HG02763 (cell line): ENCODE data around the gene GPATCH4.
"Not testable (repeated sequence)": the region's sequence is repeated elsewhere in the genome, so short reads cannot be mapped to it uniquely, and the experiment has no call there.

Source experiments
- ATAC-seq: cut with Tn5 transposase; IDR thresholded peaks from one replicate; pipeline ENCODE4 v1.9.1; 2021; ENCODE audit warnings: mild to moderate bottlenecking, moderate library complexity; ENCODE audit not compliant: unreplicated experiment

GPATCH4 gene

DNA sequence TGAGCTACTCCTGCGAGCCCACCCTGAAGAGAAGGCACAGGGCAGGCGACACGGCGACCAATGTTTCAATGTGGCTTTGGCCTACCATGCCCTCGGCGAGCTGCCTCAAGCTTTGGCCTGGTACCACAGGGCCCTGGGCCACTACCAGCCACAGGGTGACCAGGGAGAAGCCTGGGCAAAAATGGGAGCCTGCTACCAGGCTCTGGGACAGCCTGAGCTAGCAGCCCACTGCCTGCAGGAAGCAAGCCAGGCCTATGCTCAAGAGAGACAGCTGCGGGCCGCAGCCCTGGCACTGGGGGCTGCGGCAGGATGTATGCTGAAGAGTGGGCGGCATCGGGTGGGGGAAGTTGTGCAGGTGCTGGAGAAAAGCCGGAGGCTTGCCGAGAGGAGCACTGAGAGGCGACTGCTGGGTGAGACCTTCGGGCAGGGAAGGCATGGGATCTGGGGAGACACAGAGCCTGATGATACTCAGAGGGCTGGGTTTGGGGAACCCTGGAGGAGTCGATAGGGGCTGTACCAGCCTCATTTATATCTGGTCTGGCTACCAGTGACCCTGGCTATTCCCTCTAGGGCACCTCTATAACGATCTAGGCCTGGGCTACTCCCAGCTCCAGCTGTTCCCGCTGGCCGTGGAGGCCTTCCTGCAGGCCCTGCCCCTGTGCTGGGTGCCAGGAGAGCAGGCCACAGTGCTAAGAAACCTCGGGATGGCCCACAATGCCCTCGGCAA lies 19.5 kb downstream of the GPATCH4 start:
- ATAC-seq, result no peak

DNA sequence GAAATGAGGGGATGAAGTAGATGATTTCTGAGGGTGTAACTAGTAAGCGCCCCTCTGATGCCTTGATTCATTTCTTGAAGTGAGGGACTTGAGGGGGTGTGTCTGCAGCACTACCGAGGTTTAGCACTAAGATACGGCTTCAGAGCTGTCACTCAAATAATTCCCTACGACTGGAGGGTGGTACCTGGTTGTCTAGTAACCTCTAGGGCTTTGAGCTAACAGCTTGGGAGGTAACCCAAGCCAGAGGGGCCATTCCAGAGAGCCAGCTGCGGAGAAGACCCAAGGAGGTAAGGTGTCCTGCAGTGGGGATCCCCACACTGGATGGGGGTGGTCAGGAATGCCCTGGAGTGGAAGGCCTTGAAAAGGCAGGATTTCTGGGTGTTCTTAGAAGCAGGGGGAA lies 21.8 kb downstream of the GPATCH4 start, which contains the start of gene TTC24:
TSS of gene TTC24 (plus strand) at position 252 of the 400 bp plus-strand sequence. CDS start 1,642 bp downstream, outside the sequence.
- ATAC-seq, result no peak

DNA sequence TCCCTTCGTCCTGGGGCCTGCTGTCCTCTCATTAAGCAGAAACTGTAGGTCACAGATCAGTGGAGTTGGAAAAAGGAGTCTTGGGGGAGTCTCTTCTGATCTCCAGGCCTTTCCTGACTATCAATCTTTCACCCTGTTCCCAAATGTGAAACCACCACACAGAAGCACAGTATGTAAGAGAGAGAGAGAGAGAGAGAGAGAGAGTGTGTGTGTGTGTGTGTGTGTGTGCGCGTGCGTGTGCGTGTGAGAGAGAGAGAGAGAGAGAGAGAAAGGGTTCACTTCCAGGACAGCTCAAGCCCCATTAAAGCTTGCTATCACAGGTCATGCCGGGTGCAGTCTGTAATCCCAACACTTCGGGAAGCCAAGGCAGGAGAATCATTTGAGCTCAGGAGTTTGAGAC lies 23.2 kb downstream of the GPATCH4 start:
- ATAC-seq, result no peak

DNA sequence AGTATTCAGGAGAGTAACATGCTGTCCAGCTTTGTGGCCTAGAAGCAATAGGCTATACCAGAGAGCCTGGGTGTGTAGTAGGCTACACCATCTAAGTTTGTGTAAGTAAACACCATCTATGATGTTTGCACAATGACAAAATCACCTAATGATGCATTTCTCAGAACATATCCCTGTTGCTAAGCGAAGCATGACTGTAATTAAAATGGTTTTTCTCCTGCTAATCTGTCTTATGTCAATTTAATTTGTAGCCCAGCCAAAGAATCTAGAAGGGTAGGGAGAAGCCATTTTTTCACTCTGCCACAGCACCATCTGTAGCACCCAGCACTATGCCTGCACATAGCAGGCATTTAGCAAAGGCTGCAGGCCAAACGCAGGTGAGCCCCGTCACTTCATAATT lies 23.7 kb downstream of the GPATCH4 start:
- ATAC-seq, result no peak

DNA sequence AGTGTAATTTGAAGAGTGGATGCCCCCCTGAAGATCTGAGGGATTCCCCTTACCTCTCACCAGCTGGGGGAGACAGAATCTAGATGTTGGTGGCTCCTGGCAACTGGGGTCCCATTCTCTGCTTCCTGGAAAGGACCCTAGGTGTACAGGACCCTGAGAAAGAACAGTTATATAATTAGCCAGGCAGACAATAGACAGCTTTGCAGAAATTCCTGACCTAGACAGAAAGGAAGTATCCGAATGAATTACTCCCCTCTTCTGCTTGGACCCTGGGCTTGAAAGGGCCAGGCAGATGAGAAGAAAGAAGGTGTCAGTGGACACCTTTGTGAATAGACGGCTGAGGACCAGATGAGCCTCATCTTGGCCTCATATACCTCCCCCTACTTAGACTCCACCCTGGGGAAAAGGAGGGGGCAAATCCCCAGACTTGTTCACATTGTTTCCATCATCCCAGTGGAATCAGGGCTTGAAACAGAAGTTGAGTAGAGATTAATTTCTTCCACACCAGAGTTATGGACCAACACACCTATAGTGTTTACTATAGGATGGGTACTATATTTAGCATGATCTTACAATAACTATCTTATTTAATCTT lies 27.1 kb downstream of the GPATCH4 start:
- ATAC-seq, result no peak

DNA sequence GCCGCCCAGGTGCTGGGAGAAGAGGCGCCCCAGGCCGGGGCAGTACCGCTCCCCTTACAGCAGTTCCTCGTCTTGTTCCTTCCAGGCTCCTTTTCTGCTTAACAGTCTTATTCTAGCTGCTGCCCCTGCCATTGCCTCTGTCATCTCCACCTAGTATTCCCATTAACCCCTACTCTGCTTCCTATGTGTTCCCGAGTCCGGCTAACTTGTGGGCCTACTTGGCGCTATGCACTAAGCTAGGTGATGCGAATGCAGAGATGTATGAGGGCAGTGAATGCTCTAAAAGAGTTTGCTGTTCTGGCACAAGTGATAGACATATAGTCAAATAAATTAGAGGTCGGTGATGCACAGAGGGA lies 28.6 kb downstream of the GPATCH4 start:
- ATAC-seq, result no peak

DNA sequence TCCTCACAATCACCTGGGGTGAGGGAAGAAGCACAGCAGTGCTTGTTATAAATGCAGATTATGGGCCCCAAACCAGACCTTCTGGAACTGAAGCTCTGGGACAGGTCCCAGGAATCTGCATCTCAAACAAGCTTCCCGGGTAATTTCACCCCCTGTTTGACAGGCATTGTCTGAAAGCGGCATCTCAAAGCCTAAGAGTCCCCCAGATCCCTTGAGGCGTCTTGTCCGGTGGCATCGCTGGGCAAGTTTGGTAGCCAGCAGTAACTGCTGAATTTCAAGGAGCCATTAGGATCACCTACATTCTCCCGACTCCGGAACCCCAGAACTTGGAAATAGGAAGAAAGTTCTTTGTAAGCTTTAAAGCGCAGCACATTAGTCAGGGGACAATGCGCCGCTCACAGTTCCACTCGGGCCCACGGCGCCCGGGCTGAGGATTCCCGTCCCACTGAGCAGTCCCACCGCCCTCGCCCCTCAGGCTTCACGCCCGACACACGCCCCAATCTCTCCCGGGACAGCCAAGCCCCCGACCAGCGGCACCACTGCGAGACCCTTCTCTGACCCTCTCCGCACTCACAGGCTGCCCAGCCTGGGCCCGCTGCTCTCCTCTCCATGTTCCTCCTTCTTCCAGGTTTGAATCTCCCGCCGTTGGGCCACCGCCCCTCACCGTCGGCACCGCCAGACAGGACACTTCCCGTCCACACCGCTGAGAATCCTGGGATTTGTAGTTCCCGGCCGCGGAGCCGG lies 29.2 kb downstream of the GPATCH4 start, which contains the start of gene IQGAP3:
TSS of gene IQGAP3 (minus strand) at position 647 of the 744 bp plus-strand sequence. CDS start at position 611, 36 bp downstream.
- peak; percentile 79 for ATAC-seq

DNA sequence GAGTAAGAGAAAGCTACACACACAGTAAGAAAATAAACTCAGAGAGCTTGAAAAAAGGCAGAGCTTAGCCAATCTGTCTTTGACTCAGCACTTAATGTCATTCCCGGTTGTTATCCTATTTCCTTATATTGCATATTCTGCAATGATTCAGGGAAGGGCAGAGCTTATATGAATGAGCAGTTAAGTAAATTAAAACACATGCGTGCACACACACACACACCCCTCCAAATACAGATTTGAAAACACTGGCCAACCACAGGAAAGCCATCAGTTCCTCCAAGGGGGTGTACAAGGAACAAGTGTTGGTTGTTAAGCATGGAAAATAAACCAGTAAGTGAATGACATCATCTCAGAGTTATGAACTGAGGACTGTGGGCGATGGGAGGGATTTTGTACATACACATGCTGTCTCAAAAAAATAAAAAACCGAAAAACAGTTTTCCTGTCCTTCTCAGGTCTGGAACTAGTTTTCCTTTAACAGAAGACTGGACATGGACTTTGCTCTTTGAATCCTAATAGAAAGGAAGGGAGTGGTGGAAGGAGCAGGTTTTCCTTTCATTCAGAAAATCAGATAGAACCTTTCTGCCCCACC lies 29.9 kb downstream of the GPATCH4 start:
- no peak for ATAC-seq

DNA sequence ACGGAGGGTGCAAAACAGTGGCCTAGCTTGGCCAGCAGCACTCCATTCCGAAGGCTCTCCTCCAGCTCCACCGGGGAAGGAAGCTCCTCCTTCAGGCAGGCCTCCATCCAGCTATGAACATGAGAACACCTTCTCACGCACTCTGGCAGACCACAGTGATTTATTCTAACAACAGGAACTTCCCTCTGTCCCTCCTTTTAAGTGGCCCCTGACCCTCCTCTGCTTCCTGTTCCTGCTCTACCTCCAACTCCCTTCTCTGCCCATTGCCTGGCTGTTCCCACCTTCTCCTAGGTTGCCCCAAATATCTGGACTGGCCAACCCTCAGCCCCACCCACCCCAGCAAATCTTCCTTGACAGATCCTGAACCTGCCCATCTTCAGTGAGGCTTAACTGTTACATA lies 34.8 kb downstream of the GPATCH4 start:
- ATAC-seq, result no peak

DNA sequence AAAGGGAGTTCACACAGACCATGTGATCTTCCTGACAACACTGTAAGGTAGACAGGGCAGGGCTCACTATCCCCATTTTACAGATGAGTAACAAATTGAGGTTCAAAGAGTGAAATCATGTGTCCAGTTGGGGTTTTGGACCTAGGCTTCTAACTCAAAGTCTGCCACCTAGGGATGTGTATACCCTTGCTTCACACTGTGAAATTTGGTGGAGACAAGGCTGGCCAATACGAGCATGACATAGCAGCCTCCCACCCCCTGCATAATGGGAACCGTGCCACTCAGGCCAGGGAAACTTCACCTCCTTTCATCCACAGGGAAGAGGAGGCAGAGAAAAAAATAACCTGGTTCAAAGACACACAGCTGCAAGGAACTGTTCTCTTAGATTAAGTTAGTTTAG lies 35.8 kb downstream of the GPATCH4 start:
- ATAC-seq, result no peak

DNA sequence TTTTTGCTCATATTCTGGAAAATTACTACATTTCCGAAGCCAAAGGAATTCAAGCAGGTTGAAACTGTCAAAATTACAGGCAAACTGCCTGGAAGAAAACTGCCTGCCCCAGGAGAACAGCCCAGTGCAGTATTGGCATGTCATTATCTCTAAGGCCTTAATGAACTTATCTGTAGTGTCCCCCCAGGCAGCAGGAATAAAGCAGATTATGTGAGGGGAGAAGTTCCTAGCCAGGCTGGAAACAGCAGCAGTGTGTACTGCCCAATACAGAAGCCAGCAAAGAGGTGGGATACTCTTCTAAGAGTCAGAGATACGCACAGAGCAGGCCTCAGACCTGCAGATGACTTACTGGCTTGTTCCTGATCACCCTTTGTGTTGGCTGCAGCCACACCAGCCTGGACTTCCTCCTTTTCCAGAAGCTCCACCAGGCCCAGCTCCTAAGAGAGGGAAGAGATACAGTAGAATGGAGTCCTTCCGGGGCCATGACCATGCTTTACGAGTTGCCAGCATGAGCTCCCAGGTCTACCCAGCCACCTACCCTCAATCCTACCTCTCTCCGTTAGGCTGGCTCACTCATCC lies 40.6 kb downstream of the GPATCH4 start:
- no peak for ATAC-seq

DNA sequence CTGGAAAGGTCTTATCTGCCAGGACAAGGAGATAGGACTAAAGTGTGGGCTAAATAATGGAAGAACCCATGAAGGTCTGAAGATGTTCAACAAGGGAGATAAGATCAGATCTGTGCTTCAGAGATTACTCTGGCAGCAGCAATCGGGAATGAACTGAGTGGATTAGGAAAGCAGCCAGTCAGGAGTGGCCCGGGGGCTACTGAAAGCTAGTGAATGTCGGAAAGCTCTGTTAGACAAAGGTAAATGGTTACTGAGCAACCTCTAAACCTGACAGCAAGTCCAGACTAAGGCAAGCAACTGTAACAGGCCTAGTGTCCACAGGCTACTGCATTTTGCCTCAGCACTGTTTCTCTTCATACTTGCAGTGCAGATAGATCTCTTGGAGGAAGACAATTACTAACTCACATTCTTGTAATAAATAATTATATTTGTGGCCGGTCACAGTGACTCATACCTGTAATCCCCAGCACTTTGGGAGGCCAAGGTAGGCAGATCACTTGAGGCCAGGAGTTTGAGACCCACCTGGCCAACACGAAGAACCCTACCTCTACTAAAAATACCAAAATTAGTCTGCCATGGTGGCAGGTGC lies 41.4 kb downstream of the GPATCH4 start:
- no peak for ATAC-seq

DNA sequence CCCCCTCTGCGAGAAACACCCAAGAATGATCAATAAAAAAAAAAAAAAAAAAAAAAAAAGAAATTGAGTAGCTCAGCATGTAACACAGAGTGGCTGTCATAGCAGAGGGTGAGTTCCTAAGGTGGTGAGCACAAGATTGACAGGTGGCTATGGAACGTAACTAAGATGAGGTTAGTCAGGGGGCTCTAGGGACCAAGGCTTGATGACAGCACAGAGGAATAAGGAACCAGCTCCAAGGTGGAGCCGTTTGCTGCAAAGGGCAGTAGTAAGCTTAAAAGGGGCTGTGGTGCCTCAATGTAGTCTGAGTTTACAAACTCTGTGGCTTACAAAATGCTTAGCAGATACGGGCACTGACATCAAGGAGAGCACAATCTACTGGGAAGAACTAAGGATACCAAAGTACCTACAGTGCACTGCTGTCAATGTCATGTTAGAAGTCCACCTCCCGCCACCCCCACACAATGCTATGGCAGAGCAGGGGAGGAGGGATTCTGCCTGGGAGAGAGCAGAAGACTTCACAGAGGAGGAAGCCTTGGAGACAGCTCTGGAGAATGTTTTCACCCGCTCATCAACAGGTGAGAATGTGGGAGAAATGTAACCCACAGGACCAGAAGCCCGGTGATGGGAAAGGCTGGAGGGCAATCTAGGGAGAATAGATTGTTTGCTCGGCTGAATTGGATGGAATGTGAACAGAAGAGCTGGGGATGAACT lies 42.0 kb downstream of the GPATCH4 start:
- no peak for ATAC-seq

DNA sequence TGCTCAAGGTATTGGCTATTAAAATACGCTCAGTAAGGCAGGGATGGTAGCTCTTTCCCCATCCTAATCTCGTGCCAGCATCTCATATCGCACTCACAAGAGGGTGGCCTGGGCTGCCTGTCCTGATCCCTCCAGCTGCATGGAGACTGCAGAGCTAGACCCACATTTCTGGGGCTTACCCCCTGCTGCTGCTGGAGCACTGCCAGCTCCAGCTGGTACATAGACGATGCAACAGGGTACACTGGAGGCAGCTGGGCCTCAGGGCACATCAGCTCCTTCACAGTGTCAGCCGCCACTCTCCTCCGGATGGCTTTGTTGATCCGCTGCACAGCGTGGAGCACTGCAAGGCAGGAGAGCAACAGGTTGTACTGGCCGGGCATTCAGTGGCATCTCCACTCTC lies 44.9 kb downstream of the GPATCH4 start:
- ATAC-seq, result no peak

DNA sequence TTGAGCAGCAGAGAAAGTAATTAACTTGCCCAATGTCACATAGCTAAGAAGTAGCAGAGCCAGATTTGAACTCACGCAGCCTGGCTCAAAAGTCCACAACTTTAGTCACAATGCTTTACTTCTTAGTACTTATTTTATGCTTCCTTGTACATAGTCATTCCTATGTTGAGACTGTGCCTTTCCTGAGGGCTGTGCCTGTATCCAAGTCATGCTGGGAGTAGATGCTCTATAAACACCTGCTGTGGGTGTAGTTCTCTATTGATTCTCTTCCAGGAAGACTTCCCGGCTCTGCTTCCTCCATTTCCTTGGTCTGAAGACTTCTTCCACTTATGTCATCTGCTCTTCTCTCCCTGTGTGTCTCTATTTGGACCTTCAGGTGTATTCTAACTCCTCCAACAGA lies 45.6 kb downstream of the GPATCH4 start:
- ATAC-seq, result no peak

DNA sequence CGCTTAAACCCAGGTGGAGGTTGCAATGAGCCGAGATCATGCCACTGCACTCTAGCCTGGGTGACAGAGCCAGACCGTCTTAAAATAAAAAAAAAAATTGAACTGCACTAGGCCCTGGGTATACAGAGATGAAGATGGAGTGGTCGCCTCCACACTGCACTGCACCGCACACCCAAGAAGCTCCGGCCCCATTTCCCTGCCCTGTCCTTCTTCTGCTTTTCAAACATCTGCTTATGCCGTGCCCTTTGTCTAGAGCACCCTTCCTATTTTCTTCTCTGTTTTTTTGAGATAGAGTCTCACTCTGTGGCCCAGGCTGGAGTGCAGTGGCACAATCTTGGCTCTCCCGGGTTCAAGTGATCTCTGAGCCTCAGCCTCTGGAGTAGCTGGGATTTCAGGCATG lies 46.3 kb downstream of the GPATCH4 start:
- no peak for ATAC-seq

DNA sequence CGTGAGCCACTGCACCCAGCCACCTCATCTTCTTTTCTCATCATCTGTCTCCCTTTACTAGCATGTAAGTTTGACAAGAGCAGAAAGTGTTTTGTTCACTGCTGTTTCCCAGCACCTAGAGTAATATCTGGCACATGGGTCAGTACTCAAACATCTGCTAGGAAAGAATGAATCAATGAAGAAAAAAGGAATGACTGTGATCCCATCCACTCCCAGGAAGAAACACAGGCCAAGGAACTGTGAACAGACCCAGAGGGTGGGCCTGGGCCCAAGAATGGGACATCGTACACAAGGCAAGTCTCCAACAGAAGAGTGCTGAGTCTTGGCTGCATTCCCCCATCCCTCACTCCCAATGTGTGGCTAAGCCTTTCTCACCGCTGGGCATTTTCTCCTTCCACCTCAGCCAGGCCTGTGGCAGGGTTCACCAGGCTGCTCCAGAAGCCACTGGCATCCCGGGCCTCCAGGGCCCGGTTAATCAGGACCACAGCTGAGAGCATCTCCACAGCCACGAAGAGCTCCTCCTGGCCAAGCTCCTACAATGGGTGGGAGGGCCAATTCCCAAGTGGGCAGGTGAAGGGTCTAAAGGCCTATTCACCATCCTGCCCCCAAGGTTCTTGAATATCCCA lies 47.3 kb downstream of the GPATCH4 start:
- no peak for ATAC-seq

DNA sequence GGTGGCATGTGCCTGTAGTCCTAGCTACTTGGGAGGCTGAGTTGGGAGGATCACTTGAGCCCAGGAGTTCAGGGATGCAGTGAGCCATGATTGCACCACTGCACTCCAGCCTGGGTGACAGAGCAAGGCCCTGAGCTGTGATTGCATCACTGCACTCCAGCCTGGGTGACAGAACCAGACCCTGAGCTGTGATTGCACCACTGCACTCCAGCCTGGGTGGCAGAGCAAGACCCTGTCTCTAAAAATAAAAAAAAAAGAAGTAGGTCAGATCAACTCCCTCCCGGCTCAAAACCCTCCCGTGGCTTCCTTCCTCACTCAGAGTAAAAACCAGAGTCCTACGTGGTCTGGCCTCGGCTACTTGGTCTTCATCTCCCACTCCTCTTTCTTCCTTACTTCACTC lies 48.3 kb downstream of the GPATCH4 start:
- ATAC-seq, result not testable (repeated sequence)

DNA sequence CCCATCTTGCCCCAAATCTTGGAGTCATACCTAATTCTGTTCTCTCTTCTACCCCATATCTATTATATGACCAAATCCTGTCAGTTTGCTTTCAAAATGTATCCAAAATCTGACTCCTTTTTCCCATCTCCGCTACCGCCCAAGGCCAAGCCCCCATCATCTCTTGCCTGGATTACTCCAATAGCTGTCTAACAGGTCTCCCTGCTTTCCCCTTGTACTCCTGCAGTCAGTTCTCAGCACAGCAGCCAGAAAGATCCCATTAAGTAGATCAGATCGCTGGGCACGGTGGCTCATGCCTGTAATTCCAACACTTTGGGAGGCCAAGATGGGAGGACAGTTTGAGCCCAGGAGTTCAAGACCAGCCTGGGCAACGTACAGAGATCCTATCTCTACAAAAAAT lies 48.8 kb downstream of the GPATCH4 start:
- no peak for ATAC-seq

DNA sequence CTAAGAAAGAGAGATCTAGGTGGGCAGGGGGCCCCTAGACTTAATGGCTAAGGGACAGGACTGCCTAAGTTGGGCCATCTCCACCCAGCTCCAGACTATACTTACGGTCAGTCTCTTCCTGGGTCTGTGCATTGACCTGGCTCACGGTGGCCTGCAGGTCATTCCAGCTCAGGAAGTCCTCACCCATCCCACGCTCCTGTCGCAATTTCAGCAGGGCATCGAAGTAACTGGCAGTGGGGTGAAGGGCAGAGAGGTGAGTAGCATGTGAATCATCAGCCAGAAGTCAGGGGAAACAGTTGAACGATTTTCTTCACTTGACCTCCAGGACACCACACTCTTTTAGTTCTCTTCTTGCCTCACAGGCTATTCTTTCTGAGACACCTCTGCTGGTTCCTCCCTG lies 49.4 kb downstream of the GPATCH4 start:
- ATAC-seq, result no peak
